PC-9 (cell line): Measurements from ENCODE around the gene PRKCA. TPM values are rescaled to one million over a fixed set of nuclear protein-coding genes. Genes with fewer than 3 reads are reported as not detected.

Experiments used
- BruUV-seq: library from RNA; stranded (reverse); fragments of 400-500 nt; replicated peaks from 2 replicates; lab custom pipeline; 2021; lab: Mats Ljungman, UMichigan
- CTCF ChIA-PET: fragments of 300-600 bp; sonication (Branson Sonifier 250); formaldehyde crosslinking; loops from one replicate; lab custom pipeline; 2022; ENCODE audit warnings: antibody characterized with exemption; lab: Charles Lee
- POLR2A ChIA-PET: fragments of 300-600 bp; sonication (Branson Sonifier 250); formaldehyde crosslinking; loops from one replicate; lab custom pipeline; 2022; ENCODE audit warnings: antibody characterized with exemption; ENCODE audit not compliant: unreplicated experiment; lab: Charles Lee
- DNase-seq, 2 experiments: peaks; one replicate each; pipeline versions ENCODE4 v3.0.0 to v3.0.0-alpha.2; 2015 to 2022; ENCODE audit warnings: mixed read lengths in 1 of 2
- H2AFZ ChIP-seq: fragments of 200-600 bp; sonication (generic); 2 replicates; pipeline ENCODE4 v1.8.1; 2017; ENCODE audit warnings: antibody characterized with exemption
- H3F3A ChIP-seq: fragments of 200-600 bp; sonication (generic); 2 replicates; pipeline ENCODE4 v1.8.1; 2017; ENCODE audit warnings: antibody characterized with exemption, mild to moderate bottlenecking, low read depth; ENCODE audit not compliant: insufficient read depth
- H3K27ac ChIP-seq: fragments of 200-600 bp; sonication (generic); 2 replicates; pipeline ENCODE4 v1.6.1; 2016; ENCODE audit warnings: mixed run types
- H3K27me3 ChIP-seq: fragments of 200-600 bp; sonication (generic); 2 replicates; pipeline ENCODE4 v1.6.1; 2016; ENCODE audit warnings: low read depth, mixed run types; ENCODE audit not compliant: insufficient read depth
- H3K36me3 ChIP-seq: fragments of 200-600 bp; sonication (generic); 2 replicates; pipeline ENCODE4 v1.6.1; 2016; ENCODE audit warnings: low read depth, mixed run types
- H3K4me1 ChIP-seq: fragments of 200-600 bp; sonication (generic); replicated peaks from 2 replicates; pipeline ENCODE4 v1.6.1; 2016; ENCODE audit warnings: mixed run types; ENCODE audit not compliant: insufficient read depth
- H3K4me2 ChIP-seq: fragments of 200-600 bp; sonication (generic); 2 replicates; pipeline ENCODE4 v1.6.1; 2017; ENCODE audit warnings: mixed run types
- H3K4me3 ChIP-seq: fragments of 200-600 bp; sonication (generic); 2 replicates; pipeline ENCODE4 v1.6.1; 2016; ENCODE audit warnings: mixed run types
- H3K79me2 ChIP-seq: fragments of 200-600 bp; sonication (generic); 2 replicates; pipeline ENCODE4 v1.6.1; 2017; ENCODE audit warnings: low read depth, mixed run types
- H3K9me2 ChIP-seq: fragments of 200-600 bp; sonication (generic); 2 replicates; pipeline ENCODE4 v1.8.1; 2017; ENCODE audit warnings: mild to moderate bottlenecking; ENCODE audit not compliant: insufficient read depth
- H3K9me3 ChIP-seq: fragments of 200-600 bp; sonication (generic); 2 replicates; pipeline ENCODE4 v1.8.1; 2016; ENCODE audit warnings: low read depth; ENCODE audit not compliant: insufficient read depth
- H4K20me1 ChIP-seq: fragments of 200-600 bp; sonication (generic); 2 replicates; pipeline ENCODE4 v1.8.1; 2017; ENCODE audit not compliant: insufficient read depth
- CTCF ChIP-seq: fragments of 200-600 bp; sonication (generic); conservative IDR thresholded peaks from 2 replicates; pipeline ENCODE4 v1.6.1; 2017; ENCODE audit warnings: mixed run types, antibody characterized with exemption, mild to moderate bottlenecking, moderate library complexity
- EZH2 ChIP-seq: fragments of 200-600 bp; sonication (generic); IDR thresholded peaks from 2 replicates; pipeline ENCODE4 v1.8.0; 2017; ENCODE audit warnings: antibody characterized with exemption, low read depth
- intact Hi-C: fragments of 100-400 bp; cut with micrococcal nuclease; formaldehyde crosslinking; loops from one replicate; pipeline ENCODE4 v1.10.0; 2022; ENCODE audit not compliant: unreplicated experiment
- total RNA-seq: library from RNA; stranded (reverse); gene quantifications from 2 replicates; pipeline ENCODE4 v1.2.3, GENCODE V29; 2021

Gene PRKCA
- total RNA-seq, 1 experiment from 2014 or later, result 23.1 TPM

- Histone ChIP-seq H2AFZ (no peak overlapping the region), H3K4me3 (no peak overlapping the region), H3K36me3 (no peaks in the 10 kb centered on the region), H4K20me1 (no peaks in the 10 kb centered on the region), H3K79me2 (no peaks in the 10 kb centered on the region), H3K27ac (no peak overlapping the region), H3K4me1 (no peaks in the 10 kb centered on the region), H3K9me3 (no peaks in the 10 kb centered on the region), H3K27me3 (no peaks in the 10 kb centered on the region), H3K4me2 (no peak overlapping the region), H3F3A (peaks cover 3% of the 10 kb centered on the region; the same call in 1 of the 2 replicates), H3K9me2 (no peaks in the 10 kb centered on the region)
- ChIA-PET POLR2A (no interaction called here), CTCF (no interaction called here)
- TF ChIP-seq EZH2, result no peak
- TF ChIP-seq CTCF, result no peak
- DNase-seq, result no peak
- intact Hi-C loops, result no loop called here
- no TSS peak for BruUV-seq
Observed at GRCh38 chr17:66647391-66647983, 345.1 kb downstream of the PRKCA start.

GRCh38 chr17:66649818-66650543 lies 347.6 kb downstream of the PRKCA start:
- H3K4me2 ChIP-seq, result no peak overlapping the region
- CTCF ChIA-PET, result no interaction called here
- POLR2A ChIA-PET, result no interaction called here

GRCh38 chr17:66650544-66650877 lies 348.1 kb downstream of the PRKCA start:
- intact Hi-C loops, result no loop called here

More at GRCh38 chr17:66649818-66650543, 347.6 kb downstream of the PRKCA start:
- TF ChIP-seq EZH2 (no peak), CTCF (no peak)
- Histone ChIP-seq H3K36me3 (no peaks in the 10 kb centered on the region), H2AFZ (no peak overlapping the region), H3K4me3 (no peak overlapping the region), H3F3A (no peaks in the 10 kb centered on the region), H3K9me2 (no peaks in the 10 kb centered on the region), H3K79me2 (no peaks in the 10 kb centered on the region), H3K27me3 (no peaks in the 10 kb centered on the region), H3K9me3 (no peaks in the 10 kb centered on the region), H3K4me1 (no peaks in the 10 kb centered on the region), H4K20me1 (no peaks in the 10 kb centered on the region), H3K27ac (no peak overlapping the region)
- no TSS peak for BruUV-seq
- DNase-seq, result no peak
- intact Hi-C loops, result no loop called here

More at GRCh38 chr17:66650544-66650877, 348.1 kb downstream of the PRKCA start:
- ChIA-PET POLR2A (no interaction called here), CTCF (no interaction called here)
- Histone ChIP-seq H2AFZ (no peak overlapping the region), H3K4me2 (no peak overlapping the region), H3K79me2 (no peaks in the 10 kb centered on the region), H3K4me1 (no peaks in the 10 kb centered on the region), H3K27me3 (no peaks in the 10 kb centered on the region), H3K4me3 (no peak overlapping the region), H3K9me3 (no peaks in the 10 kb centered on the region), H4K20me1 (no peaks in the 10 kb centered on the region), H3K36me3 (no peaks in the 10 kb centered on the region), H3K27ac (no peak overlapping the region), H3F3A (no peaks in the 10 kb centered on the region), H3K9me2 (no peaks in the 10 kb centered on the region)
- BruUV-seq, result no TSS peak
- DNase-seq, result no peak
- no peak for TF ChIP-seq EZH2
